GM19043 (cell line): ENCODE data around the gene CACNA1B.
"Not testable (repeated sequence)": the region's sequence is repeated elsewhere in the genome, so short reads cannot be mapped to it uniquely, and the experiment has no call there.

ENCODE experiments used
- ATAC-seq: cut with Tn5 transposase; IDR thresholded peaks from one replicate; pipeline ENCODE4 v1.9.1; 2021; ENCODE audit warnings: low read depth; ENCODE audit not compliant: unreplicated experiment

The CACNA1B gene

GRCh38 chr9:137877506-137878122 lies at the start of gene CACNA1B:
TSS of gene CACNA1B (plus strand) at chr9:137877782. CDS start at chr9:137877934, 152 bp downstream.
- ATAC-seq: not testable (repeated sequence)

- ATAC-seq: no peak
Observed at GRCh38 chr9:137827908-137828526, 49.6 kb upstream of the CACNA1B start.

- no peak for ATAC-seq
Observed at GRCh38 chr9:137828527-137829259, 48.9 kb upstream of the CACNA1B start.

- ATAC-seq: no peak
Observed at GRCh38 chr9:137829260-137829996, 48.2 kb upstream of the CACNA1B start.

- no peak for ATAC-seq
Observed at GRCh38 chr9:137832191-137832700, 45.3 kb upstream of the CACNA1B start.

GRCh38 chr9:137832830-137833590 lies 44.6 kb upstream of the CACNA1B start:
- ATAC-seq: no peak

GRCh38 chr9:137833721-137834613 lies 43.6 kb upstream of the CACNA1B start:
- ATAC-seq: no peak

- ATAC-seq: no peak
Observed at GRCh38 chr9:137834846-137835546, 42.6 kb upstream of the CACNA1B start.

- no peak for ATAC-seq
Observed at GRCh38 chr9:137836151-137836830, 41.3 kb upstream of the CACNA1B start.

- no peak for ATAC-seq
Observed at GRCh38 chr9:137836831-137837241, 40.7 kb upstream of the CACNA1B start.

GRCh38 chr9:137837345-137838278 lies 40.0 kb upstream of the CACNA1B start:
- no peak for ATAC-seq

- ATAC-seq: no peak
Observed at GRCh38 chr9:137838576-137838975, 39.0 kb upstream of the CACNA1B start.

- ATAC-seq: no peak
Observed at GRCh38 chr9:137843355-137843754, 34.2 kb upstream of the CACNA1B start.

GRCh38 chr9:137851516-137852267 lies 25.9 kb upstream of the CACNA1B start:
- no peak for ATAC-seq

GRCh38 chr9:137853392-137853995 lies 24.1 kb upstream of the CACNA1B start:
- ATAC-seq: no peak

GRCh38 chr9:137860361-137860760 lies 17.2 kb upstream of the CACNA1B start:
- ATAC-seq: no peak
